HEK293 (cell line): ENCODE data around the gene MVP.

Experiments used
- CTCF ChIA-PET: fragments of 350-600 bp; formaldehyde crosslinking; extraction: SDS; loops from one replicate; lab custom pipeline; 2021; ENCODE audit warnings: antibody characterized with exemption; lab: Yijun Ruan, JAX
- POLR2A ChIA-PET: fragments of 300-600 bp; formaldehyde crosslinking; extraction: SDS; loops from one replicate; lab custom pipeline; 2020; ENCODE audit warnings: antibody characterized with exemption, inconsistent platforms; lab: Yijun Ruan, JAX
- H3K27ac ChIP-seq: fragments of 200-500 bp; sonication (Bioruptor generic); 2 replicates; pipeline ENCODE4 v1.5.1; 2014; ENCODE audit warnings: low read depth, low read length, control low read depth, inconsistent platforms; ENCODE audit errors: extremely low read depth
- H3K36me3 ChIP-seq, 2 experiments: fragments of 200-500 bp in 1 of 2; sonication (Bioruptor generic) in 1 of 2; 1 replicate in 1 of 2; 2 replicates in 1 of 2; pipeline ENCODE4 v1.5.1; 2014 to 2017; ENCODE audit warnings: inconsistent platforms in 2 of 2, low read length in 2 of 2; ENCODE audit not compliant: control insufficient read depth in 2 of 2, insufficient read depth in 1 of 2
- H3K4me1 ChIP-seq: fragments of 200-500 bp; sonication (Bioruptor generic); 2 replicates; pipeline ENCODE4 v1.5.1; 2014; ENCODE audit warnings: mild to moderate bottlenecking, low read length, inconsistent platforms; ENCODE audit not compliant: control insufficient read depth, insufficient read depth
- H3K4me3 ChIP-seq: 2 replicates; pipeline ENCODE4 v1.5.1; 2011; ENCODE audit warnings: low read depth, mild to moderate bottlenecking, control low read depth, low read length, moderate library complexity
- H3K9me3 ChIP-seq: fragments of 200-500 bp; sonication (Bioruptor generic); 2 replicates; pipeline ENCODE4 v1.5.1; 2014; ENCODE audit warnings: low read depth, low read length, inconsistent platforms; ENCODE audit not compliant: control insufficient read depth, insufficient read depth
- BCL11B ChIP-seq: fragments of 450-650 bp; formaldehyde crosslinking; IDR thresholded peaks from 2 replicates; pipeline ENCODE4 v1.5.1; 2016; ENCODE audit warnings: low read depth, missing biosample characterization, missing genetic modification characterization
- BCL6B ChIP-seq: fragments of 450-650 bp; formaldehyde crosslinking; IDR thresholded peaks from 2 replicates; pipeline ENCODE4 v1.5.1; 2017; ENCODE audit warnings: missing biosample characterization, missing genetic modification characterization
- EGR2 ChIP-seq: fragments of 450-650 bp; formaldehyde crosslinking; IDR thresholded peaks from 2 replicates; pipeline ENCODE4 v1.5.1; 2016; ENCODE audit warnings: low read depth, missing biosample characterization, missing genetic modification characterization
- GFI1B ChIP-seq: fragments of 450-650 bp; formaldehyde crosslinking; IDR thresholded peaks from 2 replicates; pipeline ENCODE4 v1.5.1; 2016; ENCODE audit warnings: missing biosample characterization, missing genetic modification characterization
- KLF10 ChIP-seq: fragments of 450-650 bp; IDR thresholded peaks from 2 replicates; pipeline ENCODE4 v1.5.1; 2018; ENCODE audit warnings: missing biosample characterization, mild to moderate bottlenecking, missing genetic modification characterization
- KLF8 ChIP-seq: fragments of 450-650 bp; formaldehyde crosslinking; IDR thresholded peaks from 2 replicates; pipeline ENCODE4 v1.5.1; 2016; ENCODE audit warnings: missing biosample characterization, missing genetic modification characterization
- KLF9 ChIP-seq: fragments of 450-650 bp; formaldehyde crosslinking; IDR thresholded peaks from 2 replicates; pipeline ENCODE4 v1.5.1; 2016; ENCODE audit warnings: missing biosample characterization, missing genetic modification characterization, low read depth
- PRDM10 ChIP-seq: fragments of 450-650 bp; formaldehyde crosslinking; IDR thresholded peaks from 2 replicates; pipeline ENCODE4 v1.5.1; 2016; ENCODE audit warnings: missing biosample characterization, missing genetic modification characterization
- PRDM6 ChIP-seq: fragments of 450-650 bp; formaldehyde crosslinking; IDR thresholded peaks from 2 replicates; pipeline ENCODE4 v1.5.1; 2017; ENCODE audit warnings: missing biosample characterization, missing genetic modification characterization
- SP3 ChIP-seq: fragments of 450-650 bp; formaldehyde crosslinking; IDR thresholded peaks from 2 replicates; pipeline ENCODE4 v1.5.1; 2016; ENCODE audit warnings: missing biosample characterization, missing genetic modification characterization
- ZBTB7A ChIP-seq: fragments of 450-650 bp; formaldehyde crosslinking; IDR thresholded peaks from 2 replicates; pipeline ENCODE4 v1.5.1; 2016; ENCODE audit warnings: low read depth, missing biosample characterization, missing genetic modification characterization
- ZNF140 ChIP-seq: fragments of 450-650 bp; formaldehyde crosslinking; IDR thresholded peaks from 2 replicates; pipeline ENCODE4 v1.5.1; 2016; ENCODE audit warnings: missing biosample characterization, missing genetic modification characterization
- ZNF155 ChIP-seq: fragments of 450-650 bp; formaldehyde crosslinking; IDR thresholded peaks from 2 replicates; pipeline ENCODE4 v1.5.1; 2016; ENCODE audit warnings: missing biosample characterization, missing genetic modification characterization
- ZNF184 ChIP-seq: fragments of 450-650 bp; IDR thresholded peaks from 2 replicates; pipeline ENCODE4 v1.5.1; 2018; ENCODE audit warnings: missing biosample characterization, mild to moderate bottlenecking, missing genetic modification characterization
- ZNF19 ChIP-seq: fragments of 450-650 bp; formaldehyde crosslinking; IDR thresholded peaks from 2 replicates; pipeline ENCODE4; 2016; ENCODE audit warnings: missing biosample characterization, missing genetic modification characterization, low read depth
- ZNF2 ChIP-seq: fragments of 450-650 bp; formaldehyde crosslinking; IDR thresholded peaks from 2 replicates; pipeline ENCODE4 v1.5.1; 2016; ENCODE audit warnings: missing biosample characterization, missing genetic modification characterization
- ZNF266 ChIP-seq: fragments of 450-650 bp; formaldehyde crosslinking; IDR thresholded peaks from 2 replicates; pipeline ENCODE4 v1.5.1; 2016; ENCODE audit warnings: missing biosample characterization, missing genetic modification characterization, low read depth
- ZNF366 ChIP-seq: fragments of 450-650 bp; formaldehyde crosslinking; conservative IDR thresholded peaks from 2 replicates; pipeline ENCODE4 v1.5.1; 2016; ENCODE audit warnings: missing biosample characterization, missing genetic modification characterization
- ZNF544 ChIP-seq: fragments of 450-650 bp; formaldehyde crosslinking; IDR thresholded peaks from 2 replicates; pipeline ENCODE4 v1.5.0; 2017; ENCODE audit warnings: missing biosample characterization, missing genetic modification characterization
- ZNF658 ChIP-seq: fragments of 450-650 bp; formaldehyde crosslinking; IDR thresholded peaks from 2 replicates; pipeline ENCODE4; 2016; ENCODE audit warnings: missing biosample characterization, missing genetic modification characterization
- TF ChIP-seq, protein P1 (sequence below): fragments of 450-650 bp; formaldehyde crosslinking; IDR thresholded peaks from 2 replicates; pipeline ENCODE4 v1.5.1; 2016; ENCODE audit warnings: missing biosample characterization, missing genetic modification characterization

MVP gene

GRCh38 chr16:29876217-29876593, 55.9 kb downstream of the MVP start:
- TF ChIP-seq ZNF184 (tag by site-specific recombination) (no peak), PRDM10 (no peak), BCL6B (tag by site-specific recombination) (no peak), KLF8 (tag by site-specific recombination) (no peak), BCL11B (tag by site-specific recombination) (no peak), ZNF266 (tag by site-specific recombination) (no peak), ZNF2 (tag by site-specific recombination) (no peak), ZNF366 (tag by site-specific recombination) (no peak)
- TF ChIP-seq, all 188 proteins: peak for 0
- H3K9me3 ChIP-seq = no peaks in the 10 kb centered on the region
- CTCF ChIA-PET = interaction anchor here (0.7 to 1.2 kb wide), 2 partner anchors 12 to 13 kb away, joined by 3 to 4 read pairs; partner anchors contain the start of gene CDIPT
- no peaks in the 10 kb centered on the region for H3K4me1 ChIP-seq
- H3K4me3 ChIP-seq = no peak overlapping the region
- peaks cover 0 to 4% of the 10 kb centered on the region in 2 experiments; a peak in 1 of 3 replicates for H3K36me3 ChIP-seq
- no peak overlapping the region for H3K27ac ChIP-seq
- POLR2A ChIA-PET = interaction anchor here (1.8 kb wide), 1 partner anchor 8 kb away, joined by 7 read pairs; no protein-coding TSS in a partner anchor

DNA sequence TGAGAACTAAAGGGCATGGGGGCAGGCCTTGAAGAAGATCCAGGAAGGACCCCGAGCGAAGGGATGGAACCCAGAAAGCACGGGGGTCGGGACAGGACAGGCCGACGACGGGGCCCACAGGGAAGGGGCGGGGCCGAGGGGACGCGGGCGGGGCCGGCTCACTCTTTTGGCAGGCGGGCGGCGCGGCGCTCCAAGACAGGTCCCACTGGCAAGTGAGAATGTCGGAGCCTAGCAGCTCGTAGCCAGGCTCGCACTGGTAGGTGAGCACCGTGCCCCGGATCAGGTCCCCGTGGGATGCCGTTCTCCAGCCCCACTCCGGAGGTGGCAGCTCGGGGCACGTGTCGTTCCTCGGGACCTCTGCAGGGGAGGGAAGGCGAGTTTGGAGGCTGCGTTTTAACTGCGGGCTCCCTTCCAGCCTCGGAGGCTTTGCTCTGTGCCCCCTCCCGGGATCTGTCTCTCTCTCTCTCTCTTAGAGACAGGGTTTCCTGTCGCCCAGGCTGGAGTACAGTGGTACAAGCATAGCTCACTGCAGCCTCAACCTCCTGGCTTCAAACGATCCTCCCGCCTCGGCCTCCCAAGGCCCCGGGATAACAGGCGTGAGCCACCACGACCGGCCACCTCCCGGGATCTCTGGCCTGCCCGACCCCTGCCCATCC, 56.5 kb downstream of the MVP start:
- Histone ChIP-seq H3K9me3 (no peaks in the 10 kb centered on the region), H3K4me1 (no peaks in the 10 kb centered on the region), H3K36me3 (peaks cover 0 to 4% of the 10 kb centered on the region in 2 experiments; a peak in 1 of 3 replicates), H3K27ac (no peak overlapping the region), H3K4me3 (no peak overlapping the region)
- CTCF ChIA-PET = interaction anchor here (0.7 to 1.8 kb wide), 5 partner anchors 12 to 72 kb away, joined by 3 to 9 read pairs (median 5); partner anchors contain the start of gene CDIPT
- POLR2A ChIA-PET = interaction anchor here (1.8 kb wide), 1 partner anchor 9 kb away, joined by 7 read pairs; no protein-coding TSS in a partner anchor
- TF ChIP-seq EGR2 (tag by site-specific recombination) (no peak), ZNF155 (no peak), GFI1B (tag by site-specific recombination) (no peak), ZNF19 (no peak), ZNF658 (no peak)

DNA sequence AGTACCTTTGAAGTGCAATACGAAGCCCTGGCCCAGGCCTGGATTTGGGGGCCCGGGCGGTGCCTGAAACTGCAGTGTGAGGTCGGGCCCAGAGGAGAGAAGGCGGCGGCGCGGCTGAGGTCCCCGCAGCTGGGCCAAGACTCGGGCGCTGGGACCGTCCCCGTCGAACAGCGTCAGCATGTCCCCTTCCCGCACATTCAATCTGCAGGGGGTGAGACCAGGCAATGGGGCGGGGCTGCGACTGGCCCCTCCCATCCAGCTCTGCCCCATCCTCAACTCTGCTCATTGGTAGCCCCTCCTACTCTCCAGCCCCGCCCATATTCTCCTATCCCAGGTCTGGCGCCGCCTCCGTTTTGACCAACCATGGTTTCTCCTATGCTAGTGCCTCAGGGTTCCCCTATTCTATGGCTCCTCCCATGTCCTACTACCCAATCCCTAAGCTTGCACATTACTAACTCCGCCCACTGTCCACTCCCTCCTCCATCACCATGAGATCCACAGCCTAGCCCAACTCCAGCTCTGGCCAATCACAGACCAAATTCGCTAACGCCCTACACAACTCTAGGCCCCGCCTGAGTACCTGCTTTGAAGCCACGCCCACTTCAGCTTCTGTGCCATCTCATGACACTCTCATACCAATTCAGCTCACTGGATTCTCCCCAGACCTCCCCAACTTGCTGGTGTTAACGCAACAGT, 57.2 kb downstream of the MVP start:
- H3K27ac ChIP-seq = no peak overlapping the region
- ChIA-PET POLR2A (interaction anchor here (1.8 kb wide), 1 partner anchor 9 kb away, joined by 7 read pairs; no protein-coding TSS in a partner anchor), CTCF (interaction anchor here (1.2 to 1.8 kb wide), 4 partner anchors 14 to 73 kb away, joined by 3 to 9 read pairs (median 7); partner anchors contain the start of gene CDIPT)
- H3K36me3 ChIP-seq = peaks cover 0 to 4% of the 10 kb centered on the region in 2 experiments; a peak in 1 of 3 replicates
- H3K4me1 ChIP-seq = no peaks in the 10 kb centered on the region
- H3K9me3 ChIP-seq = no peaks in the 10 kb centered on the region
- H3K4me3 ChIP-seq = no peak overlapping the region
- TF ChIP-seq ZNF140 (tag by site-specific recombination) (peak; percentile 33; the same call in 1 of the 2 replicates), ZNF184 (tag by site-specific recombination) (no peak), PRDM6 (no peak), ZNF544 (no peak), KLF10 (tag by site-specific recombination) (no peak), KLF9 (tag by site-specific recombination) (peak; percentile 81), GFI1B (tag by site-specific recombination) (no peak), SP3 (tag by site-specific recombination) (peak; percentile 60), ZBTB7A (tag by site-specific recombination) (no peak)
- TF ChIP-seq, protein P1, sequence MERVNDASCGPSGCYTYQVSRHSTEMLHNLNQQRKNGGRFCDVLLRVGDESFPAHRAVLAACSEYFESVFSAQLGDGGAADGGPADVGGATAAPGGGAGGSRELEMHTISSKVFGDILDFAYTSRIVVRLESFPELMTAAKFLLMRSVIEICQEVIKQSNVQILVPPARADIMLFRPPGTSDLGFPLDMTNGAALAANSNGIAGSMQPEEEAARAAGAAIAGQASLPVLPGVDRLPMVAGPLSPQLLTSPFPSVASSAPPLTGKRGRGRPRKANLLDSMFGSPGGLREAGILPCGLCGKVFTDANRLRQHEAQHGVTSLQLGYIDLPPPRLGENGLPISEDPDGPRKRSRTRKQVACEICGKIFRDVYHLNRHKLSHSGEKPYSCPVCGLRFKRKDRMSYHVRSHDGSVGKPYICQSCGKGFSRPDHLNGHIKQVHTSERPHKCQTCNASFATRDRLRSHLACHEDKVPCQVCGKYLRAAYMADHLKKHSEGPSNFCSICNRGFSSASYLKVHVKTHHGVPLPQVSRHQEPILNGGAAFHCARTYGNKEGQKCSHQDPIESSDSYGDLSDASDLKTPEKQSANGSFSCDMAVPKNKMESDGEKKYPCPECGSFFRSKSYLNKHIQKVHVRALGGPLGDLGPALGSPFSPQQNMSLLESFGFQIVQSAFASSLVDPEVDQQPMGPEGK (tag by site-specific recombination) = no peak
